H1 (cell line): ENCODE results near the gene GTPBP1. TPM values are rescaled to one million over a fixed set of nuclear protein-coding genes. Genes with fewer than 3 reads are reported as not detected.

Experiments
- CTCF ChIA-PET: fragments of 300-600 bp; sonication (Branson Sonifier 250); formaldehyde crosslinking; loops from one replicate; lab custom pipeline; 2021; ENCODE audit not compliant: partially characterized antibody; lab: Charles Lee
- POLR2A ChIA-PET: fragments of 300-600 bp; sonication (Branson Sonifier 250); formaldehyde crosslinking; loops from one replicate; lab custom pipeline; 2021; ENCODE audit warnings: inconsistent platforms; ENCODE audit not compliant: partially characterized antibody; lab: Charles Lee
- DNase-seq, 2 experiments: peaks; one replicate each; pipeline versions ENCODE4 v3.0.0 to v3.0.0-alpha.2; 2010 to 2022; ENCODE audit warnings: low spot score in 2 of 2, low read depth in 1 of 2, mixed read lengths in 1 of 2
- FAIRE-seq: peaks from 2 replicates; lab custom pipeline; 2011; peaks lifted over from hg19 to GRCh38; lab: Jason Lieb, UNC
- H2AFZ ChIP-seq: 2 replicates; pipeline ENCODE4 v1.8.1; 2012; ENCODE audit warnings: low read length, inconsistent platforms
- H2AK5ac ChIP-seq: 2 replicates; pipeline ENCODE4 v1.6.1; 2013; ENCODE audit warnings: low read depth, low read length
- H2BK120ac ChIP-seq: replicated peaks from 2 replicates; pipeline ENCODE3; 2013; ENCODE audit warnings: low read depth, low read length, inconsistent platforms
- H2BK12ac ChIP-seq: 2 replicates; pipeline ENCODE4 v1.6.1; 2013; ENCODE audit warnings: low read depth, low read length
- H2BK15ac ChIP-seq: 2 replicates; pipeline ENCODE4 v1.6.1; 2013; ENCODE audit warnings: low read length
- H2BK20ac ChIP-seq: 2 replicates; pipeline ENCODE4 v1.6.1; 2013; ENCODE audit warnings: low read length
- H2BK5ac ChIP-seq: 2 replicates; pipeline ENCODE4 v1.6.1; 2013; ENCODE audit warnings: low read depth, low read length
- H3K14ac ChIP-seq: 2 replicates; pipeline ENCODE4 v1.6.1; 2013; ENCODE audit warnings: inconsistent platforms; ENCODE audit not compliant: insufficient read length
- H3K18ac ChIP-seq: 2 replicates; pipeline ENCODE4 v1.6.1; 2013; ENCODE audit warnings: low read length; ENCODE audit errors: extremely low read depth
- H3K23ac ChIP-seq: 2 replicates; pipeline ENCODE4 v1.6.1; 2013; ENCODE audit warnings: inconsistent platforms; ENCODE audit not compliant: insufficient read length
- H3K23me2 ChIP-seq: 2 replicates; pipeline ENCODE4 v1.6.1; 2013; ENCODE audit warnings: low read depth, low read length
- H3K27ac ChIP-seq: 2 replicates; pipeline ENCODE4 v1.6.1; 2011; ENCODE audit warnings: low read depth, low read length, inconsistent platforms
- H3K27me3 ChIP-seq, 4 experiments: replicated peaks in 1 of 4; 1 replicate in 1 of 4; 2 replicates in 3 of 4; pipeline versions ENCODE4 v1.6.1 to v1.8.1; 2011 to 2013; ENCODE audit warnings: low read length in 3 of 4, mild to moderate bottlenecking in 3 of 4, inconsistent platforms in 2 of 4, mixed read lengths in 2 of 4, moderate library complexity in 1 of 4; ENCODE audit not compliant: control insufficient read depth in 3 of 4, insufficient read depth in 3 of 4; ENCODE audit errors: extremely low read depth in 1 of 4
- H3K36me3 ChIP-seq, 4 experiments: 2 replicates each; pipeline versions ENCODE4 v1.6.1 to v1.8.1; 2011 to 2013; ENCODE audit warnings: mild to moderate bottlenecking in 4 of 4, low read length in 3 of 4, moderate library complexity in 2 of 4, control low read depth in 1 of 4, inconsistent platforms in 1 of 4; ENCODE audit not compliant: insufficient read depth in 4 of 4, control insufficient read depth in 2 of 4
- H3K4ac ChIP-seq: replicated peaks from 2 replicates; pipeline ENCODE3; 2013; ENCODE audit warnings: low read length, low read depth, mixed read lengths, inconsistent platforms; ENCODE audit not compliant: insufficient read length
- H3K4me1 ChIP-seq, 4 experiments: replicated peaks in 1 of 4; 1 replicate in 1 of 4; 2 replicates in 3 of 4; pipeline versions ENCODE4 v1.6.1 to v1.8.1; 2011 to 2013; ENCODE audit warnings: low read length in 3 of 4, inconsistent platforms in 2 of 4, mixed read lengths in 1 of 4; ENCODE audit not compliant: insufficient read depth in 4 of 4, control insufficient read depth in 3 of 4
- H3K4me2 ChIP-seq, 2 experiments: 2 replicates each; pipeline versions ENCODE4 v1.6.1 to v1.8.1; 2011 to 2013; ENCODE audit warnings: low read depth in 2 of 2, low read length in 2 of 2, control low read depth in 1 of 2, inconsistent platforms in 1 of 2, mild to moderate bottlenecking in 1 of 2; ENCODE audit not compliant: insufficient read depth in 1 of 2
- H3K4me3 ChIP-seq, 4 experiments: fragments of 200-600, 300-600 bp in 1 of 4; sonication (generic), shearing (Covaris generic), sonication (Bioruptor Twin) in 1 of 4; 2 replicates each; pipeline versions ENCODE4 v1.5.1 to v1.8.1; 2011 to 2016; ENCODE audit warnings: low read length in 4 of 4, low read depth in 3 of 4, control low read depth in 2 of 4, inconsistent platforms in 2 of 4, mild to moderate bottlenecking in 2 of 4, mixed read lengths in 1 of 4, moderate library complexity in 1 of 4; ENCODE audit not compliant: insufficient read depth in 2 of 4; ENCODE audit errors: extremely low read depth in 1 of 4
- H3K56ac ChIP-seq: replicated peaks from 2 replicates; pipeline ENCODE3; 2013; ENCODE audit warnings: low read depth, mild to moderate bottlenecking, mixed read lengths, low read length, inconsistent platforms; ENCODE audit not compliant: insufficient read length
- H3K79me1 ChIP-seq: 2 replicates; pipeline ENCODE4 v1.6.1; 2013; ENCODE audit warnings: low read depth, low read length, control low read depth
- H3K79me2 ChIP-seq, 2 experiments: 2 replicates each; pipeline versions ENCODE4 v1.6.1 to v1.8.1; 2012 to 2013; ENCODE audit warnings: low read length in 2 of 2, mild to moderate bottlenecking in 2 of 2, inconsistent platforms in 1 of 2; ENCODE audit not compliant: insufficient read depth in 2 of 2, control insufficient read depth in 1 of 2
- H3K9ac ChIP-seq, 4 experiments: replicated peaks in 1 of 4; 1 replicate in 1 of 4; 2 replicates in 3 of 4; pipeline versions ENCODE4 v1.6.1 to v1.8.1; 2011 to 2013; ENCODE audit warnings: low read depth in 3 of 4, low read length in 3 of 4, control low read depth in 2 of 4, mild to moderate bottlenecking in 2 of 4, moderate library complexity in 2 of 4, inconsistent platforms in 1 of 4; ENCODE audit errors: extremely low read depth in 1 of 4
- H3K9me3 ChIP-seq, 2 experiments: 2 replicates each; pipeline versions ENCODE4 v1.6.1 to v1.8.1; 2012 to 2013; ENCODE audit warnings: mild to moderate bottlenecking in 2 of 2, moderate library complexity in 2 of 2, control low read depth in 1 of 2, inconsistent platforms in 1 of 2, low read depth in 1 of 2, low read length in 1 of 2, mixed read lengths in 1 of 2; ENCODE audit not compliant: insufficient read depth in 2 of 2
- H4K20me1 ChIP-seq, 2 experiments: replicated peaks in 1 of 2; 2 replicates each; pipeline versions ENCODE3 to v1.8.1; 2011 to 2013; ENCODE audit warnings: inconsistent platforms in 2 of 2, low read length in 2 of 2, mild to moderate bottlenecking in 1 of 2; ENCODE audit not compliant: insufficient read depth in 2 of 2, control insufficient read depth in 1 of 2
- H4K5ac ChIP-seq: 2 replicates; pipeline ENCODE4 v1.6.1; 2013; ENCODE audit warnings: low read length, low read depth, mixed read lengths, inconsistent platforms; ENCODE audit not compliant: insufficient read length
- H4K8ac ChIP-seq: 2 replicates; pipeline ENCODE4 v1.8.0; 2013; ENCODE audit warnings: mild to moderate bottlenecking, moderate library complexity, low read length, inconsistent platforms; ENCODE audit not compliant: insufficient read depth; ENCODE audit errors: extremely low read depth
- H4K91ac ChIP-seq: replicated peaks from 2 replicates; pipeline ENCODE3; 2013; ENCODE audit warnings: low read length, mixed read lengths, inconsistent platforms; ENCODE audit not compliant: insufficient read length
- ATF2 ChIP-seq: IDR thresholded peaks from 2 replicates; pipeline ENCODE4 v1.6.1; 2012; ENCODE audit warnings: low read length, inconsistent platforms
- WGBS, 2 experiments: shearing (Covaris generic) in 1 of 2; methylation state at CpG; one replicate each; pipeline versions ENCODE4 v1.1.6 to v1.1.7; 2013 to 2015; ENCODE audit warnings: low lambda C conversion rate in 2 of 2, mixed read lengths in 2 of 2, inconsistent platforms in 1 of 2, low coverage in 1 of 2, missing lambda C conversion rate in 1 of 2; ENCODE audit not compliant: insufficient replicate concordance in 2 of 2, insufficient coverage in 1 of 2, insufficient read length in 1 of 2; ENCODE audit errors: extremely low coverage in 1 of 2, missing lambda C conversion rate in 1 of 2; 5-methylcytosine and 5-hydroxymethylcytosine counted together
- polyA plus RNA-seq, 7 experiments: library from polyadenylated mRNA; depleted of rRNA in 3 of 7; stranded (reverse) in 5 of 7; unstranded in 2 of 7; fragments of >200 nt in 5 of 7; fragments of 200-250 nt in 2 of 7; gene quantifications; 1 replicate in 5 of 7; 2 replicates in 1 of 7; 4 replicates in 1 of 7; pipeline versions ENCODE4 v1.2.1 to v1.2.3, GENCODE V29; 2011 to 2013; ENCODE audit warnings: missing spikeins in 2 of 7, mixed read lengths in 2 of 7
- total RNA-seq: library from RNA; stranded (reverse); fragmentation: NEBNext Ultra II Directional; extraction: Animal tissue kit (Norgen Biotek cat#: 25700); gene quantifications from 2 replicates; pipeline ENCODE4 v1.2.1, GENCODE V29; 2021

The GTPBP1 gene
- total and polyA plus RNA-seq, 2 of the 8 experiments (the other 6 are each of a cell fraction or from before 2014, with no cell fraction given) = 53.1 to 91.8 TPM

- Histone ChIP-seq H2BK120ac (no peak overlapping the region), H3K14ac (no peak overlapping the region), H2BK12ac (no peak overlapping the region), H3K9ac (no peak overlapping the region), H4K5ac (no peak overlapping the region), H3K56ac (no peak overlapping the region), H3K79me1 (no peaks in the 10 kb centered on the region), H4K8ac (no peak overlapping the region), H2BK20ac (no peak overlapping the region), H3K27ac (no peak overlapping the region), H3K36me3 (peaks cover 29 to 70% (median 61%) of the 10 kb centered on the region in 4 experiments), H3K4me3 (no peak overlapping the region), H3K79me2 (no peaks in the 10 kb centered on the region), H3K23me2 (no peaks in the 10 kb centered on the region), H3K4me1 (no peaks in the 10 kb centered on the region), H4K20me1 (peaks cover 11 to 16% of the 10 kb centered on the region in 2 experiments), H2BK5ac (no peak overlapping the region), H3K4ac (no peak overlapping the region), H2BK15ac (no peak overlapping the region), H3K23ac (no peak overlapping the region), H3K4me2 (no peak overlapping the region), H3K9me3 (no peaks in the 10 kb centered on the region), H3K18ac (no peak overlapping the region), H2AFZ (no peak overlapping the region), H3K27me3 (no peaks in the 10 kb centered on the region), H4K91ac (no peak overlapping the region), H2AK5ac (no peak overlapping the region)
- no peak for FAIRE-seq
- ChIA-PET CTCF (interaction anchor here (0.6 to 11.1 kb wide), 5 partner anchors 13 to 176 kb away, joined by 3 to 124 read pairs (median 4); no protein-coding TSS in a partner anchor), POLR2A (interaction anchor here (1.0 to 13.2 kb wide), 3 partner anchors 10 to 20 kb away, joined by 3 to 112 read pairs (median 7); no protein-coding TSS in a partner anchor)
- WGBS, 2 experiments = 96% methylated on average over 9 of the region's 13 CpGs; no CpG with 5 or more reads in 1 of the 2 experiments
- no peak for DNase-seq
- TF ChIP-seq ATF2 = no peak
These were observed 24.7 kb downstream of the GTPBP1 start for GRCh38 chr22:38730411-38730871.
